ENCODE data around the gene CHMP5.

Gene CHMP5

GRCh38 chr9:33264473-33265177 lies at the start of gene CHMP5, which contains the start of gene BAG1:
TSS of gene CHMP5 (plus strand) at chr9:33265049. CDS start at chr9:33265079, 30 bp downstream.
TSS of gene BAG1 (minus strand) at chr9:33264708.
- DNase-seq, result peak; percentile 85

GRCh38 chr9:33220681-33221567 lies 43.9 kb upstream of the CHMP5 start:
- DNase-seq, result no peak

- DNase-seq, result no peak
Observed at GRCh38 chr9:33221568-33221884, 43.3 kb upstream of the CHMP5 start.

- DNase-seq, result no peak
Observed at GRCh38 chr9:33222031-33222430, 42.8 kb upstream of the CHMP5 start.

- DNase-seq, result no peak
Observed at GRCh38 chr9:33223696-33224095, 41.2 kb upstream of the CHMP5 start.

- DNase-seq, result no peak
Observed at GRCh38 chr9:33225319-33226147, 39.3 kb upstream of the CHMP5 start.

- no peak for DNase-seq
Observed at GRCh38 chr9:33227008-33227398, 37.8 kb upstream of the CHMP5 start.

GRCh38 chr9:33227741-33228140 lies 37.1 kb upstream of the CHMP5 start:
- no peak for DNase-seq

- no peak for DNase-seq
Observed at GRCh38 chr9:33228606-33229005, 36.2 kb upstream of the CHMP5 start.

GRCh38 chr9:33229359-33230114 lies 35.3 kb upstream of the CHMP5 start:
- DNase-seq, result peak; percentile 30

- no peak for DNase-seq
Observed at GRCh38 chr9:33230756-33231622, 33.9 kb upstream of the CHMP5 start.

GRCh38 chr9:33231623-33231942 lies 33.3 kb upstream of the CHMP5 start:
- DNase-seq, result no peak

GRCh38 chr9:33232815-33233214 lies 32.0 kb upstream of the CHMP5 start:
- no peak for DNase-seq

- DNase-seq, result no peak
Observed at GRCh38 chr9:33233626-33234342, 31.1 kb upstream of the CHMP5 start.

GRCh38 chr9:33234511-33235467 lies 30.1 kb upstream of the CHMP5 start:
- DNase-seq, result no peak

GRCh38 chr9:33236571-33236970 lies 28.3 kb upstream of the CHMP5 start:
- no peak for DNase-seq

GRCh38 chr9:33239921-33240320 lies 24.9 kb upstream of the CHMP5 start, which contains the start of gene SPINK4:
TSS of gene SPINK4 (plus strand) at chr9:33240167. CDS start at chr9:33240209, 42 bp downstream.
- DNase-seq, result no peak

- DNase-seq, result no peak
Observed at GRCh38 chr9:33241298-33241697, 23.6 kb upstream of the CHMP5 start.

- DNase-seq, result no peak
Observed at GRCh38 chr9:33242609-33243134, 22.2 kb upstream of the CHMP5 start.

Data from NCI-H1436 treated with DMSO at 0.1 percent for 48 hours (cell line).